Right lobe of liver (tissue), 6 donors: Measurements from ENCODE around the gene MRPS18B. TPM values are rescaled to one million over a fixed set of nuclear protein-coding genes. Genes with fewer than 3 reads are reported as not detected.

Experiments
- ATAC-seq, 4 donors: fragments of 200-7000 bp; cut with Tn5 transposase; one replicate each; pipeline ENCODE4 v1.9.1; 2020; ENCODE audit warnings: mild to moderate bottlenecking in 4 of 4, moderate library complexity in 4 of 4
- DNase-seq, 3 donors: peaks; one replicate each; pipeline ENCODE4 v3.0.0-alpha.2; 2020
- H3K27ac ChIP-seq, 3 donors: fragments of 200-600 bp; one replicate each; pipeline ENCODE4 v1.8.0; 2022
- H3K27me3 ChIP-seq, 2 donors: fragments of 200-600 bp; one replicate each; pipeline ENCODE4 v1.8.0; 2022
- H3K36me3 ChIP-seq, 4 donors: fragments of 200-600 bp; sonication (generic) in 1 of 4; one replicate each; pipeline versions ENCODE4 v1.5.1 to v1.8.0; 2017 to 2022; ENCODE audit warnings: control low read depth in 1 of 4
- H3K4me1 ChIP-seq, 4 donors: fragments of 200-600 bp; sonication (generic) in 1 of 4; one replicate each; pipeline versions ENCODE4 v1.5.1 to v1.8.0; 2017 to 2022; ENCODE audit warnings: control low read depth in 1 of 4
- H3K4me3 ChIP-seq, 3 donors: fragments of 200-600 bp; one replicate each; pipeline ENCODE4 v1.8.0; 2022
- H3K9me3 ChIP-seq, 4 donors: fragments of 200-600 bp; sonication (generic) in 1 of 4; one replicate each; pipeline versions ENCODE4 v1.5.1 to v1.8.0; 2017 to 2022; ENCODE audit warnings: control low read depth in 1 of 4
- CTCF ChIP-seq, 4 donors: fragments of 200-600 bp in 3 of 4; fragments of 450-650 bp in 1 of 4; IDR thresholded peaks; one replicate each; pipeline versions ENCODE4 v1.5.1 to v1.8.0; 2016 to 2022; ENCODE audit warnings: antibody characterized with exemption in 4 of 4, mild to moderate bottlenecking in 2 of 4
- POLR2A ChIP-seq: fragments of 450-650 bp; IDR thresholded peaks from one replicate; pipeline ENCODE4 v1.6.1; 2017; ENCODE audit warnings: antibody characterized with exemption, mild to moderate bottlenecking
- WGBS: methylation state at CpG from one replicate; pipeline ENCODE4 v1.1.6; 2018; ENCODE audit warnings: low coverage, low lambda C conversion rate; ENCODE audit not compliant: insufficient coverage; ENCODE audit errors: missing lambda C conversion rate; 5-methylcytosine and 5-hydroxymethylcytosine counted together
- intact Hi-C, 2 donors: fragments of 100-400 bp; cut with DNase I; formaldehyde crosslinking; loops; one replicate each; pipeline versions ENCODE4 v1.11.2 to v1.14.1; 2022
- total RNA-seq, 6 experiments: library from RNA; depleted of rRNA in 2 of 6; stranded (reverse); fragments of >200 nt in 2 of 6; fragmentation: NEBNext Ultra II Directional in 3 of 6; extraction: Animal tissue kit (Norgen Biotek cat#: 25700) in 3 of 6; gene quantifications; one replicate each; pipeline versions ENCODE4 v1.1.0 to v1.2.4, GENCODE V29; 2016 to 2023
- donor health status: DM: no; HTN: yes; CAD: no.
- donor health status: DM: no; HTN: no; CAD: no.
- donor health status: DM: no; HTN: no; CAD: no.
- donor health status: DM: no; HTN: yes; CAD: no.
- donor health status: DM: no; HTN: yes; CAD: no.

Gene MRPS18B
- total RNA-seq, 6 experiments from 2014 or later: 43.3 to 73.9 (median 56.2) TPM

- Histone ChIP-seq H3K27me3 (no peaks in the 10 kb centered on the region), H3K9me3 (no peaks in the 10 kb centered on the region), H3K27ac (peak within 1 kb of the TSS; percentile 74 to 84 (median 76)), H3K36me3 (peaks cover 0 to 46% (median 16%) of the 10 kb centered on the region in 4 donors), H3K4me1 (peaks cover 0 to 7% (median 3%) of the 10 kb centered on the region in 4 donors), H3K4me3 (peak within 1 kb of the TSS; percentile 49 to 63 (median 61))
- DNase-seq (peak; percentile 87 to 91 (median 91)), ATAC-seq (peak; percentile 97 to 98 (median 98))
- intact Hi-C loops: loop anchor here (10.0 kb wide), 2 partner anchors 48 to 108 kb away; partner anchors contain the start of gene DHX16 (in 1 of the 2)
- WGBS: 33% methylated on average over 5 of the region's 36 CpGs
- peak; percentile 48 for TF ChIP-seq POLR2A
- peak in 3 of 4 donors; percentile 13 to 31 (median 29) for TF ChIP-seq CTCF (IDR thresholded peaks at IDR 0.05)
These were observed 9.1 kb downstream of the MRPS18B start, which contains the start of gene ATAT1 for GRCh38 chr6:30626484-30627366. Gene ATAT1 (plus strand): TSS chr6:30626874.

GRCh38 chr6:30635834-30636233 is 18.2 kb downstream of the MRPS18B start:
- peaks cover 0 to 4% (median 0%) of the 10 kb centered on the region in 4 donors for H3K4me1 ChIP-seq
- H3K27me3 ChIP-seq: no peaks in the 10 kb centered on the region
- DNase-seq (no peak), ATAC-seq (no peak)
- WGBS: 100% methylated on average over 3 of the region's 3 CpGs
- intact Hi-C loops: no loop called here
- H3K36me3 ChIP-seq: peaks cover 0 to 4% (median 0%) of the 10 kb centered on the region in 4 donors
- no peaks in the 10 kb centered on the region for H3K9me3 ChIP-seq
- H3K4me3 ChIP-seq: no peak overlapping the region
- H3K27ac ChIP-seq: no peak overlapping the region
- TF ChIP-seq POLR2A (no peak), CTCF (IDR thresholded peaks at IDR 0.05) (no peak)

GRCh38 chr6:30640481-30640880 is 22.8 kb downstream of the MRPS18B start:
- Histone ChIP-seq H3K27me3 (no peaks in the 10 kb centered on the region), H3K9me3 (no peaks in the 10 kb centered on the region), H3K4me3 (no peak overlapping the region), H3K4me1 (peaks cover 0 to 10% (median 0%) of the 10 kb centered on the region in 4 donors), H3K36me3 (no peaks in the 10 kb centered on the region), H3K27ac (no peak overlapping the region)
- no peak for TF ChIP-seq POLR2A
- peak in 3 of 4 donors; percentile 23 to 39 (median 37) for TF ChIP-seq CTCF (IDR thresholded peaks at IDR 0.05)
- ATAC-seq: peak; percentile 75 to 83 (median 81)
- no peak for DNase-seq
- WGBS: 54% methylated on average over 4 of the region's 10 CpGs
- intact Hi-C loops: no loop called here

- H3K4me3 ChIP-seq: no peak overlapping the region
- H3K9me3 ChIP-seq: no peaks in the 10 kb centered on the region
- no peak for ATAC-seq
- peaks cover 0 to 10% (median 3%) of the 10 kb centered on the region in 4 donors for H3K4me1 ChIP-seq
- no peak for TF ChIP-seq POLR2A
- TF ChIP-seq CTCF (IDR thresholded peaks at IDR 0.05): no peak
- no peak for DNase-seq
- no peaks in the 10 kb centered on the region for H3K36me3 ChIP-seq
- intact Hi-C loops: no loop called here
- WGBS: no CpG with 5 or more reads among the region's 1 CpG
- H3K27me3 ChIP-seq: no peaks in the 10 kb centered on the region
- no peak overlapping the region for H3K27ac ChIP-seq
These were observed 23.4 kb downstream of the MRPS18B start for GRCh38 chr6:30641048-30641447.
